Thyroid gland (tissue), 4 donors: ENCODE measurements around the gene LRP10. TPM values are rescaled to one million over a fixed set of nuclear protein-coding genes. Genes with fewer than 3 reads are reported as not detected.
A peak's percentile ranks its signal among the peaks of the same experiment; 100 is the strongest.

ENCODE experiments used
- DNase-seq, 2 donors: peaks; one replicate each; pipeline ENCODE4 v3.0.0-alpha.2; 2019
- H3K27ac ChIP-seq, 3 donors: fragments of 200-600 bp; sonication (generic); 1 replicate in 2 of 3; 2 replicates in 1 of 3; pipeline ENCODE4 v1.5.1; 2016 to 2019; ENCODE audit warnings: mild to moderate bottlenecking in 1 of 3, moderate library complexity in 1 of 3
- H3K27me3 ChIP-seq: fragments of 200-600 bp; sonication (generic); one replicate; pipeline ENCODE4 v1.5.1; 2019
- H3K36me3 ChIP-seq, 2 donors: fragments of 200-600 bp; sonication (generic); one replicate each; pipeline ENCODE4 v1.5.1; 2016 to 2019
- H3K4me1 ChIP-seq, 2 donors: fragments of 200-600 bp; sonication (generic); one replicate each; pipeline ENCODE4 v1.5.1; 2017 to 2019
- H3K4me3 ChIP-seq, 3 donors: fragments of 200-600 bp; sonication (generic); replicated peaks in 1 of 3; 1 replicate in 2 of 3; 2 replicates in 1 of 3; pipeline ENCODE4 v1.5.1; 2016; ENCODE audit warnings: mild to moderate bottlenecking in 1 of 3
- H3K9me3 ChIP-seq: fragments of 200-600 bp; sonication (generic); one replicate; pipeline ENCODE4 v1.5.1; 2017
- POLR2A ChIP-seq, 2 donors: fragments of 450-650 bp; IDR thresholded peaks; one replicate each; pipeline ENCODE4 v1.6.1; 2017; ENCODE audit warnings: antibody characterized with exemption in 2 of 2, mild to moderate bottlenecking in 2 of 2, moderate library complexity in 1 of 2
- WGBS, 2 donors: methylation state at CpG; one replicate each; pipeline ENCODE4 v1.1.5; 2017; 5-methylcytosine and 5-hydroxymethylcytosine counted together
- intact Hi-C: fragments of 100-400 bp; cut with DNase I; formaldehyde crosslinking; loops from one replicate; pipeline ENCODE4 v1.15.1; 2023
- total RNA-seq, 4 donors: library from RNA; depleted of rRNA; stranded (reverse); fragments of >200 nt; gene quantifications; one replicate each; pipeline ENCODE4 v1.2.3, GENCODE V29; 2016
- TF ChIP-seq, protein P1 (sequence below), 6 experiments: fragments of 200-600 bp in 3 of 6; fragments of 450-650 bp in 3 of 6; sonication (generic) in 3 of 6; IDR thresholded peaks; one replicate each; pipeline ENCODE4 v1.5.1; 2016 to 2019; ENCODE audit warnings: antibody characterized with exemption in 6 of 6, mild to moderate bottlenecking in 2 of 6, inconsistent platforms in 1 of 6, moderate library complexity in 1 of 6

Gene LRP10
- total RNA-seq, 4 donors from 2014 or later, result 107 to 143 (median 121) TPM

DNA sequence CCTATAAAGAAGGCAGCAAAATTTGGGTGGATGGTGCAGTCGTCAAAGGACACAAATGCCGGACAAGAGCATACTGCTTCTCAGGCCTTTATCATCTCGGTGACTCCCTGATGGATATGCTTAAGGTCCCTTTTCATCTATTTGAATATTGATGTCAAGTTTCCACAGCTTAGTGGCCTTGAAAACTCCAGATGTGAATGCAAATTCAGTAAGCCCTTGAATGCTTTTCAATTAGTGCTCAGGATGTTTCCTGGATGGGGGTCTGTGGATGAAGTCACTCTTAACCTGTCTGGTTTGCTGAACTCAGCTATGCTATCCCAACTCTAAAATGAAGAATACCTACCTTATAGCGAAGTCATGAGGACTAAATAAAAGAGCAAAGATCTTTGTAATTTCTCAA lies 22.2 kb downstream of the LRP10 start:
- Histone ChIP-seq H3K27ac (no peak overlapping the region), H3K36me3 (no peaks in the 10 kb centered on the region), H3K27me3 (no peaks in the 10 kb centered on the region), H3K4me3 (no peak overlapping the region), H3K9me3 (no peaks in the 10 kb centered on the region), H3K4me1 (peaks cover 4 to 7% of the 10 kb centered on the region in 2 donors)
- TF ChIP-seq, protein P1, sequence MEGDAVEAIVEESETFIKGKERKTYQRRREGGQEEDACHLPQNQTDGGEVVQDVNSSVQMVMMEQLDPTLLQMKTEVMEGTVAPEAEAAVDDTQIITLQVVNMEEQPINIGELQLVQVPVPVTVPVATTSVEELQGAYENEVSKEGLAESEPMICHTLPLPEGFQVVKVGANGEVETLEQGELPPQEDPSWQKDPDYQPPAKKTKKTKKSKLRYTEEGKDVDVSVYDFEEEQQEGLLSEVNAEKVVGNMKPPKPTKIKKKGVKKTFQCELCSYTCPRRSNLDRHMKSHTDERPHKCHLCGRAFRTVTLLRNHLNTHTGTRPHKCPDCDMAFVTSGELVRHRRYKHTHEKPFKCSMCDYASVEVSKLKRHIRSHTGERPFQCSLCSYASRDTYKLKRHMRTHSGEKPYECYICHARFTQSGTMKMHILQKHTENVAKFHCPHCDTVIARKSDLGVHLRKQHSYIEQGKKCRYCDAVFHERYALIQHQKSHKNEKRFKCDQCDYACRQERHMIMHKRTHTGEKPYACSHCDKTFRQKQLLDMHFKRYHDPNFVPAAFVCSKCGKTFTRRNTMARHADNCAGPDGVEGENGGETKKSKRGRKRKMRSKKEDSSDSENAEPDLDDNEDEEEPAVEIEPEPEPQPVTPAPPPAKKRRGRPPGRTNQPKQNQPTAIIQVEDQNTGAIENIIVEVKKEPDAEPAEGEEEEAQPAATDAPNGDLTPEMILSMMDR (IDR thresholded peaks at IDR 0.05), result no peak
- TF ChIP-seq POLR2A (IDR thresholded peaks at IDR 0.05), result no peak
- 96% methylated on average over 4 of the region's 4 CpGs for WGBS, 2 donors
- intact Hi-C loops, result no loop called here
- no peak for DNase-seq

- WGBS, 2 donors, result 92% methylated on average over 1 of the region's 1 CpG
- no peak overlapping the region for H3K27ac ChIP-seq
- peaks cover 7 to 15% of the 10 kb centered on the region in 2 donors for H3K4me1 ChIP-seq
- no peak overlapping the region for H3K4me3 ChIP-seq
- peaks cover 0 to 1% of the 10 kb centered on the region in 2 donors for H3K36me3 ChIP-seq
- H3K27me3 ChIP-seq, result no peaks in the 10 kb centered on the region
- intact Hi-C loops, result no loop called here
- no peak for DNase-seq
- TF ChIP-seq, protein P1 (IDR thresholded peaks at IDR 0.05), result no peak
- no peak for TF ChIP-seq POLR2A (IDR thresholded peaks at IDR 0.05)
- H3K9me3 ChIP-seq, result no peaks in the 10 kb centered on the region
These were observed 23.9 kb downstream of the LRP10 start for GRCh38 chr14:22895402-22895801.

GRCh38 chr14:22896356-22896755 lies 24.8 kb downstream of the LRP10 start:
- peaks cover 7 to 15% of the 10 kb centered on the region in 2 donors for H3K4me1 ChIP-seq
- H3K27ac ChIP-seq, result peak overlapping the region; percentile 37 to 66 (median 50)
- TF ChIP-seq, protein P1 (IDR thresholded peaks at IDR 0.05), result no peak
- TF ChIP-seq POLR2A (IDR thresholded peaks at IDR 0.05), result no peak
- no peak overlapping the region for H3K4me3 ChIP-seq
- intact Hi-C loops, result no loop called here
- no peaks in the 10 kb centered on the region for H3K9me3 ChIP-seq
- no peaks in the 10 kb centered on the region for H3K27me3 ChIP-seq
- peaks cover 8 to 11% of the 10 kb centered on the region in 2 donors for H3K36me3 ChIP-seq
- WGBS, 2 donors, result 17 to 18% methylated on average over 5 of the region's 5 CpGs
- peak; percentile 91 to 94 for DNase-seq

DNA sequence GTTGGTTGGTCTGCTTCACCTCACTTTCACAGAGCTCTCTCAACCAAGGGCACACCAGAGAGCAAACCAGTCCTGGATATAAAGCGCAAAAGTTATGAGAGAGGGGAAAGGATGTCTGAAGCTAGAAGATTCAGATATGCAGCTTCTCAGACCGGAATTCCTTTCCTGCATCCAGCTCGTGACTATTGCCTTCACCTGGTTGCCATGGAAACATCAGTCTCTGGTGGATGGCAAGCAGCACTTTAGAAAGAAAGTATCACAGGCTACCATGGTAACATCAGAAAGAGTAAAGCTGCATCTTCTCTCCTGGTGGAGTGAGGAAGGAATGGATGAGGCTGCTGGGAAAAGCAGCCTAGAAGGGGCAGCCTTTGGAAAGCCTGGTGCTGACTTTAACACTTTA lies 25.2 kb downstream of the LRP10 start:
- 23 to 33% methylated on average over 3 of the region's 3 CpGs for WGBS, 2 donors
- DNase-seq, result no peak
- H3K27ac ChIP-seq, result peak overlapping the region in 2 of 3 donors; percentile 36 to 50
- TF ChIP-seq, protein P1 (IDR thresholded peaks at IDR 0.05), result no peak
- TF ChIP-seq POLR2A (IDR thresholded peaks at IDR 0.05), result peak in 1 of 2 donors; percentile 28
- no peak overlapping the region for H3K4me3 ChIP-seq
- H3K9me3 ChIP-seq, result no peaks in the 10 kb centered on the region
- H3K36me3 ChIP-seq, result peaks cover 12 to 15% of the 10 kb centered on the region in 2 donors
- no peaks in the 10 kb centered on the region for H3K27me3 ChIP-seq
- peaks cover 7 to 15% of the 10 kb centered on the region in 2 donors for H3K4me1 ChIP-seq
- intact Hi-C loops, result no loop called here

- Histone ChIP-seq H3K36me3 (peaks cover 18 to 20% of the 10 kb centered on the region in 2 donors), H3K4me3 (no peak overlapping the region), H3K4me1 (peaks cover 7 to 15% of the 10 kb centered on the region in 2 donors), H3K27me3 (no peaks in the 10 kb centered on the region), H3K9me3 (no peaks in the 10 kb centered on the region), H3K27ac (peak overlapping the region in 1 of 3 donors; percentile 50)
- intact Hi-C loops, result no loop called here
- no peak for DNase-seq
- TF ChIP-seq, protein P1 (IDR thresholded peaks at IDR 0.05), result no peak
- no peak for TF ChIP-seq POLR2A (IDR thresholded peaks at IDR 0.05)
- WGBS, 2 donors, result 95 to 100% methylated on average over 1 of the region's 1 CpG
These were observed 25.8 kb downstream of the LRP10 start for GRCh38 chr14:22897357-22897756.
